ENCODE results near the gene LRRC4C.

Gene LRRC4C

GRCh38 chr11:41320653-41321052 lies 138.8 kb downstream of the LRRC4C start:
- no peak for DNase-seq

GRCh38 chr11:41320238-41320637 lies 139.2 kb downstream of the LRRC4C start:
- no peak for DNase-seq

GRCh38 chr11:41319434-41319833 lies 140.0 kb downstream of the LRRC4C start:
- DNase-seq = no peak

GRCh38 chr11:41316751-41317150 lies 142.7 kb downstream of the LRRC4C start:
- no peak for DNase-seq

GRCh38 chr11:41313226-41313625 lies 146.2 kb downstream of the LRRC4C start:
- no peak for DNase-seq

GRCh38 chr11:41309716-41310115 lies 149.7 kb downstream of the LRRC4C start:
- DNase-seq = no peak

- no peak for DNase-seq
These were observed 150.3 kb downstream of the LRRC4C start for GRCh38 chr11:41309111-41309522.

GRCh38 chr11:41308286-41308685 lies 151.2 kb downstream of the LRRC4C start:
- no peak for DNase-seq

- DNase-seq = no peak
These were observed 152.0 kb downstream of the LRRC4C start for GRCh38 chr11:41307296-41308080.

GRCh38 chr11:41306431-41306830 lies 153.0 kb downstream of the LRRC4C start:
- DNase-seq = no peak

GRCh38 chr11:41301023-41301422 lies 158.4 kb downstream of the LRRC4C start:
- DNase-seq = no peak

GRCh38 chr11:41289408-41289807 lies 170.0 kb downstream of the LRRC4C start:
- DNase-seq = no peak

GRCh38 chr11:41286751-41287150 lies 172.7 kb downstream of the LRRC4C start:
- DNase-seq = no peak

- no peak for DNase-seq
These were observed 175.1 kb downstream of the LRRC4C start for GRCh38 chr11:41284354-41284753.

- no peak for DNase-seq
These were observed 176.1 kb downstream of the LRRC4C start for GRCh38 chr11:41283191-41283930.

- DNase-seq = no peak
These were observed 177.1 kb downstream of the LRRC4C start for GRCh38 chr11:41282395-41282794.

GRCh38 chr11:41281131-41281742 lies 178.2 kb downstream of the LRRC4C start:
- no peak for DNase-seq

GRCh38 chr11:41274831-41275230 lies 184.6 kb downstream of the LRRC4C start:
- DNase-seq = no peak

GRCh38 chr11:41273908-41274307 lies 185.5 kb downstream of the LRRC4C start:
- no peak for DNase-seq

- DNase-seq = no peak
These were observed 192.0 kb downstream of the LRRC4C start for GRCh38 chr11:41267451-41267850.

GRCh38 chr11:41256041-41256440 lies 203.4 kb downstream of the LRRC4C start:
- DNase-seq = no peak

GRCh38 chr11:41254966-41255365 lies 204.5 kb downstream of the LRRC4C start:
- DNase-seq = no peak

- no peak for DNase-seq
These were observed 209.0 kb downstream of the LRRC4C start for GRCh38 chr11:41250408-41250935.

- no peak for DNase-seq
These were observed 211.8 kb downstream of the LRRC4C start for GRCh38 chr11:41247621-41248020.

Data from activated CD8-positive, alpha-beta memory T cell treated with anti-CD3 and anti-CD28 coated beads, Interleukin-2, amount 50 U/mL, for 4 hours (primary cell).